C4-2B (cell line): ENCODE results near the gene CPT1C.

Source experiments
- CTCF ChIP-seq: fragments of 450-650 bp; conservative IDR thresholded peaks from 2 replicates; pipeline ENCODE4 v1.5.1; 2017; ENCODE audit warnings: mild to moderate bottlenecking
- ZFX ChIP-seq: fragments of 450-650 bp; IDR thresholded peaks from 2 replicates; pipeline ENCODE4 v1.6.1; 2017

- TF ChIP-seq CTCF (no peak), ZFX (no peak)
Measured at GRCh38 chr19:49658139-49658517, 32.8 kb upstream of the CPT1C start.
